SU-DHL-6 (cell line): Measurements from ENCODE around the gene ZBTB16.

Experiments
- CTCF ChIP-seq: fragments of 200-600 bp; sonication (generic); IDR thresholded peaks from one replicate; pipeline ENCODE4 v1.5.1; 2017; ENCODE audit warnings: antibody characterized with exemption, mild to moderate bottlenecking, low read length, moderate library complexity; ENCODE audit not compliant: insufficient read depth, poor library complexity, severe bottlenecking
- EZH2phosphoT487 ChIP-seq: fragments of 200-600 bp; sonication (generic), shearing (Covaris generic); conservative IDR thresholded peaks from 2 replicates; pipeline ENCODE4 v1.6.1; 2018; ENCODE audit warnings: mild to moderate bottlenecking, antibody characterized with exemption, low read length, moderate library complexity, mixed read lengths

DNA sequence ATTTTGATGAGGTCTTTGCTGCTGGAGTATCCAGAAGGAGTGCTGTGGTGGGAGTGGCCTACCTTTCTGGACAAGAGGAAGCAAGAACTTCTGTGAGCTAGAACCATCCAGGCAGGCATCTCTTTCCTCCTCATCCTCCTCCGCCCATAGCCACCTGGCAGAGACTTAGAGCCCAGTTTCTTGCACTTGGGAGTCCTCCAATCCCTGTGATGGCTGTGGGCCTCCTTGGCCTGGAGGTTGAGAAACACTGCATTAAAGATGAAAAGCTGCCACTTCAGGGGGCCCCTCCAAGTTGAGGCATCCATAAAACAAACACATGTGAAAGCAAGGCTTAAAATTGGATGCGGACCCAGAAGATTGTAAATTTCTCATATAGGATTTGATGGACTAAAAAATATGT lies 110.3 kb downstream of the ZBTB16 start:
- no peak for TF ChIP-seq CTCF
- TF ChIP-seq EZH2phosphoT487: no peak
